ENCODE measurements around the gene DDR2. TPM values are rescaled to one million over a fixed set of nuclear protein-coding genes. Genes with fewer than 3 reads are reported as not detected.

DDR2 gene
- total RNA-seq, 4 donors from 2014 or later: 76.5 to 120 (median 103) TPM

- DNase-seq (ENCODE audit: low spot score in 2 of 2): no peak
- 96 to 97% methylated on average over 1 of the region's 1 CpG for WGBS, 2 donors
- TF ChIP-seq CTCF (IDR thresholded peaks at IDR 0.05) (no peak), EP300 (IDR thresholded peaks at IDR 0.05) (no peak), POLR2A (IDR thresholded peaks at IDR 0.05) (no peak)
- Histone ChIP-seq H3K4me3 (no peak overlapping the region), H3K27me3 (no peaks in the 10 kb centered on the region), H3K36me3 (peaks cover 0 to under 1% (median 0%) of the 10 kb centered on the region in 3 donors), H3K9me3 (no peaks in the 10 kb centered on the region), H3K27ac (no peak overlapping the region), H3K4me1 (peaks cover 0 to 55% (median 17%) of the 10 kb centered on the region in 4 donors)
Observed at GRCh38 chr1:162700131-162700530, 67.9 kb downstream of the DDR2 start.

- TF ChIP-seq EP300 (IDR thresholded peaks at IDR 0.05) (no peak), CTCF (IDR thresholded peaks at IDR 0.05) (no peak), POLR2A (IDR thresholded peaks at IDR 0.05) (no peak)
- Histone ChIP-seq H3K36me3 (peaks cover 0 to 8% (median 0%) of the 10 kb centered on the region in 3 donors), H3K4me1 (peaks cover 0 to 50% (median 12%) of the 10 kb centered on the region in 4 donors), H3K4me3 (no peak overlapping the region), H3K9me3 (no peaks in the 10 kb centered on the region), H3K27me3 (no peaks in the 10 kb centered on the region), H3K27ac (no peak overlapping the region)
- DNase-seq (ENCODE audit: low spot score in 2 of 2): no peak
- 88 to 100% methylated on average over 1 of the region's 1 CpG for WGBS, 2 donors
Observed at GRCh38 chr1:162701286-162701685, 69.0 kb downstream of the DDR2 start.

GRCh38 chr1:162702628-162703027 is 70.4 kb downstream of the DDR2 start:
- H3K27ac ChIP-seq: no peak overlapping the region
- H3K4me1 ChIP-seq: peaks cover 0 to 37% (median 4%) of the 10 kb centered on the region in 4 donors
- 85 to 90% methylated on average over 2 of the region's 2 CpGs for WGBS, 2 donors

GRCh38 chr1:162703708-162704107 is 71.4 kb downstream of the DDR2 start:
- peak in 1 of 2 donors; percentile 42 for TF ChIP-seq EP300 (IDR thresholded peaks at IDR 0.05)
- TF ChIP-seq POLR2A (IDR thresholded peaks at IDR 0.05): no peak
- no peaks in the 10 kb centered on the region for H3K9me3 ChIP-seq
- 74 to 83% methylated on average over 4 of the region's 4 CpGs for WGBS, 2 donors
- H3K36me3 ChIP-seq: peaks cover 0 to 8% (median 0%) of the 10 kb centered on the region in 3 donors
- no peak for DNase-seq (ENCODE audit: low spot score in 2 of 2)
- H3K27ac ChIP-seq: peak overlapping the region in 1 of 4 donors; percentile 3
- no peak overlapping the region for H3K4me3 ChIP-seq
- no peaks in the 10 kb centered on the region for H3K27me3 ChIP-seq
- H3K4me1 ChIP-seq: peaks cover 0 to 26% (median 1%) of the 10 kb centered on the region in 4 donors

More at GRCh38 chr1:162702628-162703027, 70.4 kb downstream of the DDR2 start:
- DNase-seq (ENCODE audit: low spot score in 2 of 2): no peak
- Histone ChIP-seq H3K27me3 (no peaks in the 10 kb centered on the region), H3K4me3 (no peak overlapping the region), H3K9me3 (no peaks in the 10 kb centered on the region), H3K36me3 (peaks cover 0 to 8% (median 0%) of the 10 kb centered on the region in 3 donors)
- TF ChIP-seq CTCF (IDR thresholded peaks at IDR 0.05): no peak

GRCh38 chr1:162704673-162705424 is 72.6 kb downstream of the DDR2 start:
- no peak for DNase-seq (ENCODE audit: low spot score in 2 of 2)

More at GRCh38 chr1:162704673-162705424, 72.6 kb downstream of the DDR2 start:
- Histone ChIP-seq H3K27ac (peak overlapping the region in 1 of 4 donors; percentile 32), H3K36me3 (peaks cover 0 to 8% (median 0%) of the 10 kb centered on the region in 3 donors), H3K9me3 (no peaks in the 10 kb centered on the region), H3K27me3 (no peaks in the 10 kb centered on the region), H3K4me3 (no peak overlapping the region), H3K4me1 (peaks cover 0 to 29% (median 2%) of the 10 kb centered on the region in 4 donors)
- no peak for TF ChIP-seq EP300 (IDR thresholded peaks at IDR 0.05)
- no peak for TF ChIP-seq POLR2A (IDR thresholded peaks at IDR 0.05)
- TF ChIP-seq CTCF (IDR thresholded peaks at IDR 0.05): no peak
- 67 to 79% methylated on average over 11 of the region's 11 CpGs for WGBS, 2 donors
